ENCODE measurements around the gene PEX19.
A peak's percentile ranks its signal among the peaks of the same experiment; 100 is the strongest.
"Not testable (repeated sequence)": the region's sequence is repeated elsewhere in the genome, so short reads cannot be mapped to it uniquely, and the experiment has no call there.

PEX19 gene

DNA sequence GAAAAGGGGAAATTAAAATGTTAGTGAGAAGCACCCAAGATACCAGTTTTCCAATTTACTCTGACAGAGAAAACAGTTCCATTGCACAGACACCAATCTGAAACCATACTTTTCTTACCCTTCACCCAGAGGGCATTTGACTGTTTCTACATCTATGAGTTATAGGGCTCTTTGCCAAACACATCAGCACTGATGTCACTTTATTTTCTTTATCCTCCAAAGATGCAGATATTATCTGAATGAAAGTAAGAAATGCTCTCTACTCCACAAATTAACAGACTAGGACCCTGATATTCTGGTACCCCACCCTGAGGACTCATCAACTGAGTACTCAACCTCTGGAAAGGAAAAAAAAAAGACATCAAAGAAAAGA, 24.2 kb upstream of the PEX19 start:
- peaks cover 0 to 69% (median 5%) of the 10 kb centered on the region in 11 experiments; a peak in 9 of 22 replicates for H4K20me1 ChIP-seq
- no peak for TF ChIP-seq Cebpa-rat (IDR thresholded peaks at IDR 0.05)
- H3K4me2 ChIP-seq: no peak overlapping the region
- no peak overlapping the region for H3K9ac ChIP-seq
- no peak overlapping the region for H3K4me3 ChIP-seq
- H3K27me3 ChIP-seq: no peaks in the 10 kb centered on the region
- H3K4me1 ChIP-seq: peaks cover 0 to 26% (median 20%) of the 10 kb centered on the region in 10 experiments; a peak in 13 of 20 replicates
- peaks cover 99 to 100% (median 100%) of the 10 kb centered on the region in 11 experiments for H3K36me3 ChIP-seq
- 0 out of 22 replicates have a peak overlapping the region, but pooled peaks of 1 of the 11 experiments have one; percentile 18 for H3K27ac ChIP-seq
- no peaks in the 10 kb centered on the region for H3K9me3 ChIP-seq (replicated peaks in 1 of 11)

DNA sequence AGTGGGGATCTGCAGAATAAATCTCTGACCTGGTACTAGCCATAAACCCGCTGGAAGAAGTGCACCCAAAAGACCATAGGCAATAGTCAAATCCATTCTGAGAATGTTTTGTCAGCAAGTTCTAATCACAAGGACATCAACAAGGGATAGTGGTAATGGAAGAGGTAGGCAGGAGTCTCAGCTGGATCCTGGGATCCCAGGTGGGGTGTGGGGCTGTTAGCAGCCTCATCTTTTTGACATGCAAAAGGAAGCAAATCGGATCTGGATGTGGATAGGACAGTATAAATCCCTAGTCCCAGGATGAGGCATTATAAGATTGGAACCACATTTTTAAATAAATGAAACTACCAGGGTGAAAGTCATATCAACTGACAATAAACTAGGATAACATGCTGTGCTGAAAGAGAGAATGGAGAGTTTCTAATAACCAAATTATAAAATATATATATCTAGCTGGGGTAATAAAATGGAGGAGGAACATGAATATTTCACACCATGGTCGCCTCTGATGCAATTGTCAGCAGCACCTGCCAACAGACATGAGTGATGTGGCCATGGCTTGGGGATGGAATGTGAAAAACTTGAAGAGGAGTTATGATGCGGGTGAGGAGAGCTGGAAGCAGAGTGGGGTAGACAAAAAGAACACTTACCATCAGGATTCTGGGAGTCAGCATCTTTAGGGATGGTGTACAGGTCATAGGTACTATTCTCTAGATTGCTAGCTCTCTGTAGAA, 23.7 kb upstream of the PEX19 start:
- no peak for TF ChIP-seq Cebpa-rat (IDR thresholded peaks at IDR 0.05)
- Histone ChIP-seq H3K4me3 (no peak overlapping the region), H3K27ac (peak overlapping the region in 2 of 11 experiments; percentile 43 to 58; a peak in 3 of 22 replicates), H3K36me3 (peaks cover 99 to 100% (median 100%) of the 10 kb centered on the region in 11 experiments), H3K4me1 (peaks cover 0 to 26% (median 20%) of the 10 kb centered on the region in 10 experiments; a peak in 13 of 20 replicates), H3K9me3 (replicated peaks in 1 of 11) (no peaks in the 10 kb centered on the region), H3K9ac (peak overlapping the region in 1 of 11 experiments; percentile 49; a peak in 2 of 22 replicates), H3K4me2 (peak overlapping the region in 5 of 11 experiments; percentile 37 to 69 (median 46); a peak in 9 of 22 replicates), H3K27me3 (no peaks in the 10 kb centered on the region), H4K20me1 (peaks cover 0 to 69% (median 5%) of the 10 kb centered on the region in 11 experiments; a peak in 7 of 22 replicates)

- Histone ChIP-seq H3K4me3 (no peak overlapping the region), H3K27ac (peak overlapping the region in 5 of 11 experiments; percentile 43 to 58 (median 48); a peak in 8 of 22 replicates), H3K36me3 (peaks cover 100% of the 10 kb centered on the region in 11 experiments), H3K4me2 (peak overlapping the region in 6 of 11 experiments; percentile 37 to 69 (median 52); a peak in 9 of 22 replicates), H3K9me3 (replicated peaks in 1 of 11) (no peaks in the 10 kb centered on the region), H3K9ac (peak overlapping the region in 4 of 11 experiments; percentile 5 to 49 (median 19); a peak in 3 of 22 replicates), H3K4me1 (peaks cover 0 to 26% (median 20%) of the 10 kb centered on the region in 10 experiments; a peak in 13 of 20 replicates), H3K27me3 (no peaks in the 10 kb centered on the region), H4K20me1 (peaks cover 0 to 74% (median 5%) of the 10 kb centered on the region in 11 experiments; a peak in 8 of 22 replicates)
- no peak for TF ChIP-seq Cebpa-rat (IDR thresholded peaks at IDR 0.05)
Measured at GRCh38 chr1:160307118-160307791, 22.3 kb upstream of the PEX19 start.

- no peak for TF ChIP-seq Cebpa-rat (IDR thresholded peaks at IDR 0.05)
- H3K9me3 ChIP-seq (replicated peaks in 1 of 11): no peaks in the 10 kb centered on the region
- no peak overlapping the region for H3K9ac ChIP-seq
- H3K4me2 ChIP-seq: no peak overlapping the region
- peaks cover 0 to 77% (median 5%) of the 10 kb centered on the region in 11 experiments; a peak in 8 of 22 replicates for H4K20me1 ChIP-seq
- H3K27me3 ChIP-seq: no peaks in the 10 kb centered on the region
- no peak overlapping the region for H3K4me3 ChIP-seq
- no peaks in the 10 kb centered on the region for H3K4me1 ChIP-seq
- H3K27ac ChIP-seq: no peak overlapping the region
- peaks cover 94 to 100% (median 97%) of the 10 kb centered on the region in 11 experiments for H3K36me3 ChIP-seq
Measured at GRCh38 chr1:160300173-160300572, 15.2 kb upstream of the PEX19 start.

- no peaks in the 10 kb centered on the region for H3K9me3 ChIP-seq (replicated peaks in 1 of 11)
- H3K9ac ChIP-seq: no peak overlapping the region
- H3K4me2 ChIP-seq: no peak overlapping the region
- no peak for TF ChIP-seq Cebpa-rat (IDR thresholded peaks at IDR 0.05)
- H3K4me3 ChIP-seq: no peak overlapping the region
- H3K4me1 ChIP-seq: peaks cover 0 to 10% (median 4%) of the 10 kb centered on the region in 10 experiments; a peak in 6 of 20 replicates
- H3K27ac ChIP-seq: no peak overlapping the region
- peaks cover 98 to 100% (median 99%) of the 10 kb centered on the region in 11 experiments for H3K36me3 ChIP-seq
- no peaks in the 10 kb centered on the region for H3K27me3 ChIP-seq
- H4K20me1 ChIP-seq: peaks cover 0 to 85% (median 19%) of the 10 kb centered on the region in 11 experiments; a peak in 12 of 22 replicates
Measured at GRCh38 chr1:160296036-160296435, 11.1 kb upstream of the PEX19 start.

- Histone ChIP-seq H3K27ac (no peak overlapping the region), H3K9ac (peak overlapping the region in 3 of 11 experiments; percentile 1 to 31 (median 14); a peak in 3 of 22 replicates), H3K4me2 (no peak overlapping the region), H3K27me3 (no peaks in the 10 kb centered on the region), H3K36me3 (peaks cover 97 to 100% (median 100%) of the 10 kb centered on the region in 11 experiments), H3K4me1 (peaks cover 0 to 10% (median 4%) of the 10 kb centered on the region in 10 experiments; a peak in 6 of 20 replicates), H3K4me3 (no peak overlapping the region), H4K20me1 (peaks cover 0 to 79% (median 15%) of the 10 kb centered on the region in 11 experiments; a peak in 12 of 22 replicates), H3K9me3 (replicated peaks in 1 of 11) (no peaks in the 10 kb centered on the region)
- no peak for TF ChIP-seq Cebpa-rat (IDR thresholded peaks at IDR 0.05)
Measured at GRCh38 chr1:160293020-160293968, 8.4 kb upstream of the PEX19 start.

DNA sequence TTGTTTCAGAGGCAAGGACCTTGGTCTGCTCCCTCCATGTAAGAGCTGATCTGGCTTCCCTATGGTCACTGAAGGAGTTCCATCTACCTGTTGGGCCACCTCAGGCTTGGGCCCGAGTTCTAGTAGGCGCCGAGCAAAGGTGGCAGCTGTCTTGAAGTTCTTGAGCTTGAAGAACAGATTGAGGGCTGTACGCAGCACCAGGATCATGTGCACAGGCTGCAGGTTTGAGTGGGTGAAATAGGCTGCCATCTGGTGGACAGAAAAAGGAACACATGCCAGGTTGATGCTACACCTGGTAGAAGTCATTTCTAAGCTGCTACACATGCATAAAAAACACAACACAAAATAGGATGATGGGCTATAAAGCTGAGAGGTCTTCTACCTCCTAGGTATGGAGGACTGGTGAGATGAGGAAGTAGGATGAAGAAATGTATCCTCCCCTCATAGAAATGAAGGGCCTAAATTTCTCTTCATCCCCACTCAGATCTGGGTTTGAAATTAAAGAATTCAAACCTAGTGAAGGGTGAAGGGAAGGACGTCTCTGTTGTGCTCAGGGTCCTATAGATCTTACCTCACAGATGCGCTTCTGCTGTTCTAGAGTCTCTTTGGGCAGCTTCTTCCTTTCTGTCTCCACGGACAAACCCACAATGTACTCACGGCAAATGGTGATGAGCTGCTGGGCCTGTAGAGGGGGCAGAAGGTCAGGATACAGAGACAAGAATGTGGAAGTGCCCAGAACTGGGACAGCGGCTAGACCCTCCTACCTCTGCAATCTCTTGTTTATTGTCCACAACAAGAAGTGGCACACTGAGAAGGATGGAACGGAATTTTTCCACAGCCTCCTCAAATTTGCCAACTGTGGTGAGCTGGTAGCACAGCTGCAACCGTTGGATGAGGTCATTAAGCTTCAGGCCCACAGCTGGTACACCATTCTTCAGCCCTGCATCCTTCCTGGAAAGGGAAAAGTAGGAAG, 6.6 kb upstream of the PEX19 start:
- no peaks in the 10 kb centered on the region for H3K27me3 ChIP-seq
- H4K20me1 ChIP-seq: peaks cover 0 to 64% (median 15%) of the 10 kb centered on the region in 11 experiments; a peak in 12 of 22 replicates
- H3K4me1 ChIP-seq: peaks cover 0 to 10% (median 4%) of the 10 kb centered on the region in 10 experiments; a peak in 6 of 20 replicates
- TF ChIP-seq Cebpa-rat (IDR thresholded peaks at IDR 0.05): no peak
- no peak overlapping the region for H3K4me3 ChIP-seq
- H3K9ac ChIP-seq: no peak overlapping the region
- peaks cover 80 to 89% (median 86%) of the 10 kb centered on the region in 11 experiments for H3K36me3 ChIP-seq
- H3K4me2 ChIP-seq: no peak overlapping the region
- no peaks in the 10 kb centered on the region for H3K9me3 ChIP-seq (replicated peaks in 1 of 11)
- H3K27ac ChIP-seq: no peak overlapping the region; a peak in 2 of 22 replicates

GRCh38 chr1:160287769-160288168, 2.8 kb upstream of the PEX19 start:
- H3K4me2 ChIP-seq; H3K9me3 ChIP-seq (replicated peaks in 1 of 11); H3K27me3 ChIP-seq; H3K4me3 ChIP-seq; H3K27ac ChIP-seq; H3K9ac ChIP-seq: not testable (repeated sequence)
- H3K36me3 ChIP-seq: peaks cover 46 to 57% (median 54%) of the 10 kb centered on the region in 11 experiments
- peaks cover 0 to 31% (median 11%) of the 10 kb centered on the region in 11 experiments; a peak in 12 of 22 replicates for H4K20me1 ChIP-seq
- H3K4me1 ChIP-seq: peaks cover 12 to 33% (median 23%) of the 10 kb centered on the region in 10 experiments

Data from BLaER1 treated with 17β-estradiol and CSF1 and Interleukin-3, amounts not matched to agents 10 nM and 100 nM (cell line).